SK-N-MC (cell line): Measurements from ENCODE around the gene IL1RAP.

Source experiments
- DNase-seq: peaks from one replicate; pipeline ENCODE4 v3.0.0-alpha.2; 2011; ENCODE audit warnings: low read depth, low spot score
- H3K27ac ChIP-seq: fragments of 200-600 bp; sonication (generic); 2 replicates; pipeline ENCODE4 v1.5.1; 2016; ENCODE audit warnings: mixed run types
- H3K36me3 ChIP-seq: fragments of 200-600 bp; sonication (generic); 2 replicates; pipeline ENCODE4 v1.6.1; 2017; ENCODE audit warnings: antibody characterized with exemption, low read length, mixed read lengths; ENCODE audit not compliant: insufficient read depth
- H3K4me3 ChIP-seq: fragments of 200-600 bp; sonication (generic); 2 replicates; pipeline ENCODE4 v1.5.1; 2016
- H3K9ac ChIP-seq: fragments of 200-600 bp; sonication (generic); 2 replicates; pipeline ENCODE4 v1.8.0; 2017; ENCODE audit warnings: mixed run types, mixed read lengths; ENCODE audit not compliant: insufficient read length
- H3K9me3 ChIP-seq: fragments of 200-600 bp; sonication (generic); 2 replicates; pipeline ENCODE4 v1.6.1; 2017; ENCODE audit warnings: low read depth, mild to moderate bottlenecking, antibody characterized with exemption, low read length, moderate library complexity, mixed read lengths
- EZH2 ChIP-seq: fragments of 200-600 bp; sonication (generic); IDR thresholded peaks from one replicate; pipeline ENCODE4 v1.6.1; 2017; ENCODE audit warnings: antibody characterized with exemption
- FOXP2 ChIP-seq: optimal IDR thresholded peaks from 2 replicates; pipeline ENCODE3; 2011; ENCODE audit warnings: mild to moderate bottlenecking, moderate library complexity; ENCODE audit not compliant: insufficient read depth; ENCODE audit errors: extremely low read length, control extremely low read depth
- POLR2AphosphoS5 ChIP-seq: IDR thresholded peaks from 2 replicates; pipeline ENCODE4 v1.6.1; 2012; ENCODE audit warnings: mild to moderate bottlenecking, low read depth, low read length, borderline replicate concordance

Gene IL1RAP

GRCh38 chr3:190543671-190544070, 29.8 kb downstream of the IL1RAP start:
- Histone ChIP-seq H3K9ac (no peak overlapping the region), H3K9me3 (no peaks in the 10 kb centered on the region), H3K4me3 (no peak overlapping the region), H3K27ac (no peak overlapping the region), H3K36me3 (peaks cover 26% of the 10 kb centered on the region)
- no peak for DNase-seq
- TF ChIP-seq FOXP2 (no peak), EZH2 (no peak), POLR2AphosphoS5 (no peak)

DNA sequence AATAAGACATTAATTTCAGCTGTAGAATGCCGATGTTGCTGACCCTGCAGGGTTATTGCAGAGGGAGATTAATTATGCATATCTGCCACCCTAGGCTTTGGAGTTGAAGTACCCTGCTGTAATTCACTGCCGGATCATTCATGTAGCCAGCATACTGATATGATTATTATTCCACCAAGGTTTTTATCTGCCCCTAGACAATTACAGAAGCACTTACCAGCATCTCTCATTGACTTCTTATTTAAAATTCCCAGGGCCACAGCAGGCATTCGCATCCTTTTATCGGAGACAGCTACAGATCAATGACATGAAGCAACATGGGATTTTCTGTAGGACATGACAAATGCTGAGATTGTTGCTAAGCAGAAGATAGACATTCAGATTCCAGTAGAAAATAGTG, 31.3 kb downstream of the IL1RAP start:
- H3K9ac ChIP-seq: no peak overlapping the region
- peak overlapping the region; percentile 69 for H3K27ac ChIP-seq
- peak overlapping the region; percentile 54 for H3K4me3 ChIP-seq
- H3K9me3 ChIP-seq: no peaks in the 10 kb centered on the region
- peak; percentile 45 for DNase-seq
- H3K36me3 ChIP-seq: peaks cover 37% of the 10 kb centered on the region
- TF ChIP-seq FOXP2 (no peak), EZH2 (no peak), POLR2AphosphoS5 (no peak; the same call in 1 of the 2 replicates)

- Histone ChIP-seq H3K36me3 (peaks cover 53% of the 10 kb centered on the region), H3K9me3 (peaks cover under 1% of the 10 kb centered on the region; the same call in 1 of the 2 replicates), H3K9ac (no peak overlapping the region), H3K27ac (no peak overlapping the region), H3K4me3 (no peak overlapping the region)
- no peak for TF ChIP-seq POLR2AphosphoS5
- TF ChIP-seq EZH2: no peak
- no peak for TF ChIP-seq FOXP2
- no peak for DNase-seq
Observed at GRCh38 chr3:190546881-190547510, 33.1 kb downstream of the IL1RAP start.

GRCh38 chr3:190548031-190548656, 34.3 kb downstream of the IL1RAP start:
- TF ChIP-seq POLR2AphosphoS5 (no peak), EZH2 (no peak), FOXP2 (no peak)
- Histone ChIP-seq H3K9ac (no peak overlapping the region), H3K9me3 (peaks cover 10% of the 10 kb centered on the region; the same call in 1 of the 2 replicates), H3K27ac (no peak overlapping the region), H3K4me3 (no peak overlapping the region), H3K36me3 (peaks cover 64% of the 10 kb centered on the region)
- DNase-seq: no peak

DNA sequence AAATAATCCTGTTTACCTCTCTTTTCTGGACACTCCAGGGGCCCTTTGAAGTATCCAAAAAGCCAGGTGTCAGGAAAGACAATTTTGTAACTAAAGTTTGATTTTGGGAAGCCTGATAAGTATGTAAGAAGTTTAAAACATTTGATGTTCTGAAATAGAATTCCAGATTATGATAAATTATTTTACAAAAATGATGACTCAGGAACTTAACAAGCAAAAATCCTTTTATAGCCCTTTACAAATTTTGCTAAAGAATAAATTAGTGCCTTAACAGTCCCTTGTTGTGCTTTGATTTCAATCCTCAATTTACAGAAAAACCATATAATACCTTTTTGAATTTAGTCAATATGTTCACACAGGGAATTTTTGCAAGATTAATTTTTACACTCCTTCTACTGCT, 38.1 kb downstream of the IL1RAP start:
- no peak overlapping the region for H3K27ac ChIP-seq
- peaks cover 10% of the 10 kb centered on the region; the same call in 1 of the 2 replicates for H3K9me3 ChIP-seq
- no peak for DNase-seq
- peaks cover 79% of the 10 kb centered on the region for H3K36me3 ChIP-seq
- no peak overlapping the region for H3K4me3 ChIP-seq
- TF ChIP-seq FOXP2: no peak
- TF ChIP-seq POLR2AphosphoS5: no peak
- no peak for TF ChIP-seq EZH2
- no peak overlapping the region for H3K9ac ChIP-seq

- Histone ChIP-seq H3K4me3 (no peak overlapping the region), H3K9me3 (peaks cover 10% of the 10 kb centered on the region; the same call in 1 of the 2 replicates), H3K27ac (no peak overlapping the region), H3K36me3 (peaks cover 80% of the 10 kb centered on the region), H3K9ac (no peak overlapping the region)
- no peak for DNase-seq
- TF ChIP-seq EZH2 (no peak), FOXP2 (no peak), POLR2AphosphoS5 (no peak)
Observed at GRCh38 chr3:190552969-190553759, 39.3 kb downstream of the IL1RAP start.

DNA sequence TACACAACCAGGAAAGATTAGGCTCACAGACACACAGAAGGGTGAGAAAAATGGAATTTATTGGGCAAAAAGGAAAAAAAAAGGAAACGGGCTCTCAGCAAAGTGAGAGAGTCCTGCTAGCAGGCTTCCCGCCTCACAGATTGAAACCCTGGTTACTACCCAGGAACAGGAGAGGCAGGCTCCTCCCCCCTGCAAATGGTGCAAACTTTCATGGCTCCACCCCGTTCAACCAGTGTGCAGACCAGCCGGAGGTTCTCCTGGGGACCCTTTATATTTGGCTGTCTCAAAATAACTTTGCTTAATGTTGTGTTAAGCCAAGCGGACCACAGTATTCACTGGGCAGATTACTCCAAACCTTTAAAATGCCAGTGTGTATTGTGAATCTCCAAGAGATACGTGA, 40.3 kb downstream of the IL1RAP start:
- Histone ChIP-seq H3K27ac (no peak overlapping the region), H3K4me3 (no peak overlapping the region), H3K9me3 (peaks cover 10% of the 10 kb centered on the region; the same call in 1 of the 2 replicates), H3K36me3 (peaks cover 80% of the 10 kb centered on the region), H3K9ac (no peak overlapping the region)
- no peak for TF ChIP-seq FOXP2
- TF ChIP-seq EZH2: no peak
- no peak for TF ChIP-seq POLR2AphosphoS5
- no peak for DNase-seq

DNA sequence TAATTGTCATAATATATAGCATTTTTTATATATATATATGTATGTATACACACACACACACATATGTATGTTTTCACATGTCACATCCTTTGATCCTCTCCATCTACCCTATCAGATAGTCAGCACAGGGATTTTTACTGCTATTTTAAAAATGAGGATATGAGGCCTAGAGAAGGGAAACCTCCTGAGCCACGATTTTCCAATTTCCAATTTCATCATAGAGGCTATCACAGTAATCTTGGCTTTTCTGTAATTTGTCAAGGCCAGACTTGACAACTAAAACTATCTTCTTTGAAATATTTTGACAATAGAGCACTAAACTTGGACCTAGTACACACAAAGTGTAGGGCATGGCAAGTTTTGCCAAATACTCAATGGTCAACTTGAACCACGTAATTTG, 42.5 kb downstream of the IL1RAP start:
- H3K36me3 ChIP-seq: peaks cover 76% of the 10 kb centered on the region
- H3K4me3 ChIP-seq: no peak overlapping the region
- peaks cover 13% of the 10 kb centered on the region; the same call in 1 of the 2 replicates for H3K9me3 ChIP-seq
- H3K27ac ChIP-seq: no peak overlapping the region
- TF ChIP-seq POLR2AphosphoS5 (no peak), FOXP2 (no peak), EZH2 (no peak)
- no peak overlapping the region for H3K9ac ChIP-seq
- DNase-seq: no peak
